ENCODE results near the gene F7.

- TF ChIP-seq CTCF (IDR thresholded peaks at IDR 0.05) (no peak), POLR2A (IDR thresholded peaks at IDR 0.05) (no peak)
Measured at GRCh38 chr13:113095146-113096051, 10.2 kb upstream of the F7 start.
